Stimulated activated effector memory CD8-positive, alpha-beta T cell treated with anti-CD3 and anti-CD28 coated beads, Interleukin-12 subunit alpha, Interleukin-12 subunit beta, amount 100 ng/mL, for 72 hours (primary cell): ENCODE measurements around the gene MAP2K4.
A peak's percentile ranks its signal among the peaks of the same experiment; 100 is the strongest.

Experiments used
- ATAC-seq: fragments of 150-1000 bp; cut with Tn5 transposase; 2 replicates; pipeline ENCODE4 v1.10.0; 2021
- DNase-seq, 2 donors: peaks; one replicate each; pipeline ENCODE4 v3.0.0; 2021 to 2022; ENCODE audit warnings: low spot score in 2 of 2
- H3K27ac Mint-ChIP-seq: one replicate; pipeline ENCODE4 v1.8.0; 2022; ENCODE audit warnings: mild to moderate bottlenecking, mixed read lengths
- H3K36me3 Mint-ChIP-seq: one replicate; pipeline ENCODE4 v1.8.0; 2022; ENCODE audit warnings: mild to moderate bottlenecking, mixed read lengths
- H3K4me1 Mint-ChIP-seq: one replicate; pipeline ENCODE4 v1.8.0; 2022; ENCODE audit warnings: mixed read lengths
- H3K4me3 Mint-ChIP-seq: one replicate; pipeline ENCODE4 v1.8.0; 2022; ENCODE audit warnings: mild to moderate bottlenecking, mixed read lengths
- H3K9me3 Mint-ChIP-seq: one replicate; pipeline ENCODE4 v1.8.0; 2022; ENCODE audit warnings: mixed read lengths

Gene MAP2K4

DNA sequence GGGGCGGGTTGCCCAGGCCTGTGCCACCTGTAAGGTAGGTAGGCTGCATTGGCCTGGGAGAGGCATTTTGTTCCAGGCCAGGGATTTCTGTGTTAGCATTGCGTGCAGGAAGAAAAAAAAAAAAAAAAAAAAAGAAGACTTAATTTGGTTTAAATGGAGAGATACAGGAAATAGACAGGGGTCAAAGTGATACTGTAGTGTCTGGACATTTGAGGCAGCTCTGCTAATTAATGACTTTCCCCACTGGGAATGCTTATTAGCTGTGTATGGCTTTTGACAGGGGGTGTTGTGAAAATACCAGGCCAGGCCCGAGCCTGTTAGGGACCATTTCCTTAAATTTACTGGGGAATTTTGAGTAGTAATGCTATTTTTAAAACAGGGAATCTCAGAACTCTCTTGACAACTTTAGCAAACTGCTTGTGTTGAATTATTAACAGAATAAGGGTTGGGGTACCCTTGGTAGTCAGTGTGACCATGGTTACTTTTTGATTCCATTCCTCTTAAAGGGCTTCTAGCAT is 1.0 kb downstream of the MAP2K4 start:
- H3K27ac Mint-ChIP-seq: peak overlapping the region; percentile 74
- peak overlapping the region; percentile 62 for H3K4me3 Mint-ChIP-seq
- H3K9me3 Mint-ChIP-seq: no peaks in the 10 kb centered on the region
- no peaks in the 10 kb centered on the region for H3K36me3 Mint-ChIP-seq
- no peak for ATAC-seq
- no peak for DNase-seq
- H3K4me1 Mint-ChIP-seq: peaks cover 52% of the 10 kb centered on the region

DNA sequence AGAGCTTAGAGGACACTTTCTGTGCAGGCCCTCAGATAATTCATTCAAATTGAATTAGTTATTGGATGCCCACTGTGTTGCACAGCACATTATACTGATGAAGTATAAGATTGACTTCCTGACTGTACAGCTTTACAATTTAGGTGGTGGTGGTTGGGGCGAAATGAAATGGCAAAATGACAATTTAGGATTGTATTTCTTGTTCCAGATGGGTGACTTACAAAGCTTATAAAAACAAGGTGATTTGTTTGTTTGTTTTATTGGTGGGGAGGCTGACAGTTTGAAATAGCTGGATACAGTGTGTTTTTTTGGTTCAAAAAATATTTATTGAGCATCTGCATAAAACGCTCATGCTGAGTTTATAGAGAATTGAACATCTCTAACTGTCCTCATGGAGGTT is 1.6 kb downstream of the MAP2K4 start:
- H3K4me1 Mint-ChIP-seq: peaks cover 58% of the 10 kb centered on the region
- H3K9me3 Mint-ChIP-seq: no peaks in the 10 kb centered on the region
- DNase-seq (no peak), ATAC-seq (no peak)
- peak overlapping the region; percentile 62 for H3K4me3 Mint-ChIP-seq
- H3K36me3 Mint-ChIP-seq: no peaks in the 10 kb centered on the region
- no peak overlapping the region for H3K27ac Mint-ChIP-seq

DNA sequence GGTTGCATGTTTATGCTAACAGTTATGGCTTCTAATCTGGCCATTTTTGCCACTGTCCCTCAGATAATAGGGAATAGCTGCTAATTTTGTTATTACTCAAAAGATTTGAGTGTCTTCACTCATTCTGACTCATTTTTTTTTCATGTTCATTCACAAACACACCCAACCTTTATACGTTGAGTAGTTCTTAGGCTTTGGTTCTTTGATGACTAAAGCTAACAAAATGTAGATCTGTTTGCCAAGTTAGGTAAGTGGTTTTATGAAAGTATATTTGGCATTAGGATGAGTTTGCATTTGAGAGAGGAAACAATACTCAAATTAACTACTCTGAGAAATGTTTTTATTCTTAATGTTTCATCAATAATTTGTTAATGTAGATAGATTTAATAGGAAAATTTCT is 3.6 kb downstream of the MAP2K4 start:
- Mint-ChIP-seq H3K4me3 (no peak overlapping the region), H3K27ac (no peak overlapping the region), H3K36me3 (no peaks in the 10 kb centered on the region), H3K9me3 (no peaks in the 10 kb centered on the region), H3K4me1 (peaks cover 70% of the 10 kb centered on the region)
- DNase-seq (no peak), ATAC-seq (peak; percentile 6)

DNA sequence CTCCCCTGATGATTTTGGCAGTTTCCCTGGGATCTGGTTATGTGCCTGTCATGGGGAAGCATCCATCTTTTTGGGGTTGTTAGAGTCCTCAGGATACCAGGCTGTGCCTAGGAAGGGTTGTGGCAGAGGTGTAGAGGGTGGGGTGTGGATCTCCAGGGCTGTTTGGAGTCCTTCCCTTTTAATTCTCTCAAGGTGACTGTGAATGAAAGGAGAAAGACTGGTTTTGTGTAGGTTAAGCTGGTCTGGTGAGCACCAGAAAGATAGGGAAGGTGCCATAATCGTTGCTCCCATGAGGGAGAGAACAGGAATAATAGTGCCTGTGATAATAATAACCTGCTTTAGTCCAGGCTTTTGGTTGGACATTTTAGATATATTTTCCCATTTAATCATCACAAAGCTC is 7.0 kb downstream of the MAP2K4 start:
- no peaks in the 10 kb centered on the region for H3K9me3 Mint-ChIP-seq
- ATAC-seq (no peak), DNase-seq (no peak)
- H3K4me1 Mint-ChIP-seq: peaks cover 62% of the 10 kb centered on the region
- peak overlapping the region; percentile 26 for H3K27ac Mint-ChIP-seq
- no peaks in the 10 kb centered on the region for H3K36me3 Mint-ChIP-seq
- no peak overlapping the region for H3K4me3 Mint-ChIP-seq

DNA sequence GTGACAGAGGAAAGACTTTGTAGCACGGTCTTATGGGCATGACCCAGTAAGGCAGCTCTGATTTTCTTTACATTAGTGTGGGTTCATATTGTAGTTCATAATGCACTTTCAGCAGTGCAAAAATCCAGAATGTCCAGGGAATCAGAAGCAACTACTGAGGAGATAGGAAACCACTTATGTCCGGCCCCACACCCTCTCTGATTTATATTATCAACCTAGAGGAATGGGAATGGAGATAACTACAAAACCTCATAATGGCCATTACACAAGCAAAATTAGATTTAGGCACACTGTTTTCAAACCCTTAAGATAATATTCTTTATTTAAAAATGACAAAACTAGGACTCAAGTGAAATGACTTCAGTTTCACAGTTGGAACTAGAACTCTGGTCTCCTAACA is 7.9 kb downstream of the MAP2K4 start:
- H3K27ac Mint-ChIP-seq: no peak overlapping the region
- H3K4me1 Mint-ChIP-seq: peaks cover 53% of the 10 kb centered on the region
- ATAC-seq (no peak), DNase-seq (no peak)
- no peak overlapping the region for H3K4me3 Mint-ChIP-seq
- no peaks in the 10 kb centered on the region for H3K36me3 Mint-ChIP-seq
- H3K9me3 Mint-ChIP-seq: no peaks in the 10 kb centered on the region

DNA sequence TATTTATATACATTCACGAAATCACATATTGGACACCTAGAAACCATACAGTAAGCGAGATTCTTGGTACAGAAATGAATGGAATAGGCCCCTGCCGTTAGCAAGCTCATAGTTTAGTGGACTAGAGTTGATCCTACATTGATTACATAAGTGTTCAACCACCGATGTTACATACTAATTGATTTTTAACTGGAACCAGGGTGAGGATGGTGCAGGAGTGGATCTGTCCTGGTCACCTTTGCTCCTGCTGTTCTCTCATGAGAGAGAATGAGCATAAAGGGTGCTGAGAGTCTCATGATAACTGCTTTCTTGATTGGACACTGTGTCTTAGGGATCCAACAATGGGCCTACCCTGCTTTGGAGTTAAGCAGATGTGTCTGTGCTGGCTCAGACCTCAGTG is 13.9 kb downstream of the MAP2K4 start:
- Mint-ChIP-seq H3K9me3 (no peaks in the 10 kb centered on the region), H3K27ac (no peak overlapping the region), H3K36me3 (no peaks in the 10 kb centered on the region), H3K4me1 (peaks cover 36% of the 10 kb centered on the region), H3K4me3 (no peak overlapping the region)
- ATAC-seq: no peak
- no peak for DNase-seq

DNA sequence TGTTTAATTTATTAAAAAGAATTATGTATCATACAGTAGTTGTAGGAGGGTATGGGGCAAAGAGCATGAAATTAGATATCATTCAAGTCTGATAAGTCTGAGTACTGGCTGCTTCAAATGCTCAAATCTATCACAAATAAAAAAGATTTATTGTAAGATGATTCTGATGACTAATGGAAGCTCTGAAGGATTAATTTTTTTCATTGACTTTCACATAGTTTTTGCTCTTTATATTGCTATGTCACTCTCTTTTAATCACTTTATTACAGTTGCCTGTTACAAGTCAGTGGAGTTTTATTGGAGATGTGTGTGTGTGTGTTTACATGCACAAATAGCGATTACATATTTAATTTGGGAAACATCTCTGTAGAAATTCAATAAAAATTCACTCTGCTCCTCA is 15.0 kb downstream of the MAP2K4 start:
- Mint-ChIP-seq H3K4me1 (peaks cover 42% of the 10 kb centered on the region), H3K4me3 (no peak overlapping the region), H3K9me3 (no peaks in the 10 kb centered on the region), H3K36me3 (no peaks in the 10 kb centered on the region), H3K27ac (no peak overlapping the region)
- no peak for ATAC-seq
- DNase-seq: no peak

DNA sequence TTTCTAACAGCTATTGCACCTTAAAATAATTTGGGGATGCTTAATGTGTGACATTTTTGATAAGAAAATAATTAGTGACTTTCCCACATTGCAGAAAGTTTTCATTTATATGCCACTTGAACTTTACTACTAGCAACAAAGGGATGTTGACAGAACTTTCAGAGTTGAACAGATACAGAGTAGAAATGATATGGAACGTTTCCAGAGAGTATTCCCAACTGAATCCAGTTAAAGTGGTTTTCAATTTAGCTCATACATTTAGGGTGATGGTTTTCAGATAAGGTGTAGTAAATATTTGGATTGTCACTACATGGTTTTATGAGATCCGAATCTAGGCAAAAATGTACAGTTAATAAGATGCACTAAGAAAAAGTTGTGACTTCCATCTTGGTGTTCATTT is 17.3 kb downstream of the MAP2K4 start:
- no peaks in the 10 kb centered on the region for H3K36me3 Mint-ChIP-seq
- ATAC-seq (no peak), DNase-seq (no peak)
- H3K9me3 Mint-ChIP-seq: no peaks in the 10 kb centered on the region
- no peak overlapping the region for H3K4me3 Mint-ChIP-seq
- no peak overlapping the region for H3K27ac Mint-ChIP-seq
- H3K4me1 Mint-ChIP-seq: peaks cover 43% of the 10 kb centered on the region

DNA sequence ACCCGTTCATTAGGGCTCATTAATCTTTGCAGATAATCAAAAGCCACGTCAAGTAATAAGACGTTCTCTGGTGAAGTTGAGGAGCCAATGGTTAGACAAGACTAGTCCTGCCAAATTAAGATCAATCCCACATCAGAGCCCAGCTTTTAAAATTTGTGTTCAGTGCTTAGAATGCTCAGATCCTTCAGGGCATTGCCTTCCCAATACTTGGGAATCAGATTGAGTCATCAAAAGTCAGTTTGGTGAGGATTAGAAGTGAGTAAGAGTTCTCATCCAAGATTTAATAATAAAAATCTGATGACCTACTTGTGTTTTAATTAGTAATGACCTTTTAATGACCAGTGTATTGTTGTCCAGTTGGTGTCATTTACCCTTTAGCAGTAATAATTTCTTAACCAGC is 19.8 kb downstream of the MAP2K4 start:
- no peak for DNase-seq
- H3K27ac Mint-ChIP-seq: no peak overlapping the region
- no peak overlapping the region for H3K4me3 Mint-ChIP-seq
- H3K9me3 Mint-ChIP-seq: no peaks in the 10 kb centered on the region
- no peak for ATAC-seq
- H3K4me1 Mint-ChIP-seq: peaks cover 38% of the 10 kb centered on the region
- no peaks in the 10 kb centered on the region for H3K36me3 Mint-ChIP-seq

DNA sequence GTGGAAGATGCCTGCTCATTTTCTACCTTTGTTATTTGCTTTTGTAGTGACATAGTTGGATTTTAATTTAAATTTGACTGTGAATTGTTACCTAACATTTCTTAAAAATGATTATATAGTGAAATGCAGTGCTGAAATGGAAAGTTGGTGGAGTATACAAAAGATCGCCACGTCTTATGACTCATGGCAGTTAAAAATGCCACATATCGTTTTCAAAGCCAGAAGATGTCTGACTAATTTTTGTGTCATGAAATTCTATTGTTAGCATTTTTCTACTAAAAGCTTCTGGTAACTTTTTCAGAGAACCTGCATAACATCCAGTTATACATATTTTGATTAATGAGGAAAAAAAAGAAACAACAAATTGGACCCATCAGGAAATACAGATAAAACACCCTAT is 20.6 kb downstream of the MAP2K4 start:
- peak; percentile 83 for ATAC-seq

DNA sequence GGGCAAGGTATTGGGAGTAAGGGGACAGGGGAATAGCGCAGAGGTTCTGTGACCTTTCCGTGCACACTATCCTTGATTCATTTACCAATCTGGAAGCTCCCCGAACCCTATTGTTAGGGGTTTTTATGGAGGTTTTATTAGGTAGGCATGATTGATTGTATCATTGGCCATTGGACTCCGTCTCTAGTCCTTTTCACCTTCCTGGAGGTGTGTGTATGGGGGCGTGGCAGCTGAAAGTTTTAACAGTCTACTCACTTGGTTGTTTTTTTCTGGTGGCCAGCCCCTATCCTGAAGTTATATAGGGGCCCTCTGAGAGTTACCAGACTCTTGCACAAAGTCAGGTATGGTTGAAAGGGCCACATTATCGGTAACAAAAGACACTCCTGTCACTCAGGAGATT is 23.0 kb downstream of the MAP2K4 start:
- no peak for DNase-seq
- Mint-ChIP-seq H3K4me3 (no peak overlapping the region), H3K27ac (no peak overlapping the region), H3K36me3 (no peaks in the 10 kb centered on the region), H3K9me3 (no peaks in the 10 kb centered on the region), H3K4me1 (peaks cover 58% of the 10 kb centered on the region)
- ATAC-seq: no peak

More for the DNA sequence above, 20.6 kb downstream of the MAP2K4 start:
- peak overlapping the region; percentile 5 for H3K4me3 Mint-ChIP-seq
- no peak for DNase-seq
- H3K36me3 Mint-ChIP-seq: no peaks in the 10 kb centered on the region
- peak overlapping the region; percentile 30 for H3K27ac Mint-ChIP-seq
- H3K9me3 Mint-ChIP-seq: no peaks in the 10 kb centered on the region
- H3K4me1 Mint-ChIP-seq: peaks cover 46% of the 10 kb centered on the region

DNA sequence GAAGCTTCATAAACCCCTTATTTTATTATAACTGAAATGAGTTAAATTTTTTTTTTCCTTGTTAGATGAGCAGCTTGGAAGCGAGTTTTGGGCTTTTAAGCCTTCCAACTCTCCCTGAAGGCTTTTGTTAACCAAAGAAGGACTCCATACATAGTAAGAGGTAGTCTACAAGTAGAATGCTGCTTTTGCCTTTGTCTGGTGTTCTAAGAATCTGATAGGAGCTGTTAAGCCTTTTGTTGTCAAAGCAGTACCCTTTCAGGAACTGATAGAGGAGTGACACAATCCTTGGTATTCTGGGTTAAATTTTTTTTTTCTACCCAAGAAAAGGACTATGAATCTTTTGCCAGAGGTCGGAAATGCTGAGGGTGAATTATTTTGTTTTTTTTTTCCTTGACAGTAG is 26.1 kb downstream of the MAP2K4 start:
- Mint-ChIP-seq H3K9me3 (no peaks in the 10 kb centered on the region), H3K4me3 (no peak overlapping the region), H3K4me1 (peaks cover 53% of the 10 kb centered on the region), H3K27ac (peak overlapping the region; percentile 12), H3K36me3 (no peaks in the 10 kb centered on the region)
- ATAC-seq (no peak), DNase-seq (no peak)

DNA sequence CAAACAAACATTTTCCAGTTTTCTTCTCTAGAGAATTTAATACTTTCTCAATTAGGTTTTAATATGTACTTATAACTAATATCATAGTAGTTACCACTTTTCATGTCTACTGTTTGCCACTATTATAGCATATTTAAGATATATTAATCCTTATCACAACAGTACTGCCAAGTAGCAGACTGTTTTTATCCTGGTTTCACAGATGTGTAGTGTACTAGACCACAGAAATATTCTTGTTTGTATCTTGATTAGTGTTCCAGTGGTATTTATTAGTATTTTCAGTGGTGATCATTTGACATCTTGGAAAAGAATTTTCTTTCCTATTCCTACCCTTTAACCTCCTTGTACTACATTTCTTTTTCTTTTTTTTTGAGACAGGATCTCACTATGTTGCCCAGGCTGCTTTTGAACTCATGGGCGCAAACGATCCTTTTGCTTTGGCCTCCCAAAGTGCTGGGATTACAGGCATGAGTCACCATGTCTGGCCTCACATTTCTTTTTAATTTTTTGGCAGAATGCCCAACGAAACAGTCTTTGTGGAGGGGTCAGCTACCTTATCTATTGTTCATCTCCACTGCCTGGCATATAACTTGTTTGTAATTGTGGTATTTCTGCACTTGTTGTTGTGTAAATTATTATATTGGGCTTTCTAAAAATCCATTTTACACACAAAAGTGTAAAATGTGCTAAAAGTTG is 27.2 kb downstream of the MAP2K4 start:
- DNase-seq (no peak), ATAC-seq (no peak)
- peaks cover 53% of the 10 kb centered on the region for H3K4me1 Mint-ChIP-seq
- H3K9me3 Mint-ChIP-seq: no peaks in the 10 kb centered on the region
- H3K27ac Mint-ChIP-seq: no peak overlapping the region
- no peak overlapping the region for H3K4me3 Mint-ChIP-seq
- no peaks in the 10 kb centered on the region for H3K36me3 Mint-ChIP-seq

DNA sequence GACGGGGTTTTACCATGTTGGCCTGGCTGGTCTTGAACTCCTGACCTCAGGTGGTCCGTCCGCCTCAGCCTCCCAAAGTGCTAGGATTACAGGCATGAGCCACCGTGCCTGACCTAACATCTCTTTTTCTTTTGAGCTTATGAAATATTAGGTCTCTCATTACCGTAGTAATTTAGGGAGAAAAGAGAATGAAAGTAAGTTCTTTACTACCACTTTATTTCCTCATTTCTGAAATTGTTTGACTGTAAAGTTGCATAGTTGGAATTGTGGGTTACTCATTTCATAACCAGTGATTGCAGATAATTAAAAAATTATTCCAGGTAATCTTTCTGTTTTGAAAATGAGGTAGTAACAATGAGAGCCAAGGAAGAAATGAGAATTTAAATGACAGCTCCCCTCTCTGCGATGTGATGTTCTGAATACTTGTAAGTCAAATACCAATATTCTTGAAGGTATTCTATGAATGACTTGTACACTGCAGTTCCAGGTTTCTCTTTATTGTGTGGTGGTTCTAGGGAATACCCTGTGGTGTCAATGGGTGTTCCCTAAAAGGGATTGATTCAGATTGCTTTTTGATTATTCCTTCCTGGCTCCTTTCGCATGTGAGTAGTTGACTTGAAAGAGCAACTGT is 28.3 kb downstream of the MAP2K4 start:
- Mint-ChIP-seq H3K36me3 (no peaks in the 10 kb centered on the region), H3K4me1 (peaks cover 61% of the 10 kb centered on the region), H3K27ac (peak overlapping the region; percentile 62), H3K9me3 (no peaks in the 10 kb centered on the region), H3K4me3 (no peak overlapping the region)
- peak; percentile 47 for ATAC-seq
- DNase-seq: no peak

DNA sequence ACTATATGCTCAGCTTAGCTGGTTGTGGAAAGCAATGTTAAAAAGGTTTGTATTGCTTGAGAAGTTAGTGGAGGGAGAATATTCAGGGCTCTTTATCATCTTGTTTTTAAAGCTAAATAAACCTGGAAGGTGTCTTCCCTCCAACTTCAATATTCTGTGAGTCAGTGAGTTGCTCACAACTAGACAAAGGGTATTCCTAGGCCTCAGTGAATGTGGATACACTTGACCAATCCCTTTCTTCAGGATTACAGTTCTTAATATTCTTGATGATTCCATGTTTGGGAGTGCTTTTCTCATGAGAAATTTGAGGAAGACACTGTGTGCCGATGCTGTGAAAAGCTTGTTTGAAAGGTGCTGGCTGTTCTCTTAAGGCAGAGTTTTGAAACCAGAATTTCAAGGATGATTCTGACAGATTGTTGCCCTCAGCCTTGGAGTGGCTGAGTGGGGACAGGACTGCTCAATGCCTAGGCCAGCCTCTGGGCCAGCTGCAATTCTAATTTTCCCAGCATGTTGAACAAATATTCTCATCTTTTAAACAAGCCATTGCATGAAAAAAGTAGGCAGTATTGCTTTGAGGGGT is 30.1 kb downstream of the MAP2K4 start:
- Mint-ChIP-seq H3K4me1 (peaks cover 68% of the 10 kb centered on the region), H3K27ac (no peak overlapping the region), H3K9me3 (no peaks in the 10 kb centered on the region), H3K4me3 (no peak overlapping the region), H3K36me3 (peaks cover under 1% of the 10 kb centered on the region)
- ATAC-seq (no peak), DNase-seq (no peak)

DNA sequence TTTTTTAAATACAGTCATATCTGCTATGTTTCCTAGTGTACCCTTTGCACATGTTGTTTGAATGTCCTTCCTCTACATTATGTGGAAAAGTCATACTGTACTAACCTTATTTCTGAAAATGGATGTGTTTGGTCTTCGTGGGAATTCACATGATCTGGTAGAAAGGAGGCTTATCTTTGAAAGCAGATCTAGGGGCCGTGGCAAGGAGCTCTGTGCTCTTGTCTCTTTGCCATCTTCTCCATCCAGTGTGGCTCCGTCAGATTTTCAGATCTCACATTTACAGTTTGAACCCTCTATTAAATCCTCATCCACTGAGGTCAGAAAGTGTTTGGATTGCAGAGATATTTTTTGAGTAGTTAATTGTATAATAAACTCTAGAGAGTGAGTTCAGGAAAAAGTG is 32.9 kb downstream of the MAP2K4 start:
- DNase-seq (no peak), ATAC-seq (no peak)
- no peak overlapping the region for H3K4me3 Mint-ChIP-seq
- H3K9me3 Mint-ChIP-seq: no peaks in the 10 kb centered on the region
- H3K27ac Mint-ChIP-seq: peak overlapping the region; percentile 55
- H3K4me1 Mint-ChIP-seq: peaks cover 66% of the 10 kb centered on the region
- H3K36me3 Mint-ChIP-seq: peaks cover 12% of the 10 kb centered on the region
